ACHN (cell line): ENCODE measurements around the gene CTSD.

Experiments used
- DNase-seq: peaks from one replicate; pipeline ENCODE4 v3.0.0-alpha.2; 2015
- in situ Hi-C: cut with HindIII; loops from 2 replicates; pipeline ENCODE4 v1.10.0; 2017; ENCODE audit warnings: low sequenced_read_pairs, low pct_ligation_motif_present, low pct_unique_long_range_greater_than_20kb

Gene CTSD

DNA sequence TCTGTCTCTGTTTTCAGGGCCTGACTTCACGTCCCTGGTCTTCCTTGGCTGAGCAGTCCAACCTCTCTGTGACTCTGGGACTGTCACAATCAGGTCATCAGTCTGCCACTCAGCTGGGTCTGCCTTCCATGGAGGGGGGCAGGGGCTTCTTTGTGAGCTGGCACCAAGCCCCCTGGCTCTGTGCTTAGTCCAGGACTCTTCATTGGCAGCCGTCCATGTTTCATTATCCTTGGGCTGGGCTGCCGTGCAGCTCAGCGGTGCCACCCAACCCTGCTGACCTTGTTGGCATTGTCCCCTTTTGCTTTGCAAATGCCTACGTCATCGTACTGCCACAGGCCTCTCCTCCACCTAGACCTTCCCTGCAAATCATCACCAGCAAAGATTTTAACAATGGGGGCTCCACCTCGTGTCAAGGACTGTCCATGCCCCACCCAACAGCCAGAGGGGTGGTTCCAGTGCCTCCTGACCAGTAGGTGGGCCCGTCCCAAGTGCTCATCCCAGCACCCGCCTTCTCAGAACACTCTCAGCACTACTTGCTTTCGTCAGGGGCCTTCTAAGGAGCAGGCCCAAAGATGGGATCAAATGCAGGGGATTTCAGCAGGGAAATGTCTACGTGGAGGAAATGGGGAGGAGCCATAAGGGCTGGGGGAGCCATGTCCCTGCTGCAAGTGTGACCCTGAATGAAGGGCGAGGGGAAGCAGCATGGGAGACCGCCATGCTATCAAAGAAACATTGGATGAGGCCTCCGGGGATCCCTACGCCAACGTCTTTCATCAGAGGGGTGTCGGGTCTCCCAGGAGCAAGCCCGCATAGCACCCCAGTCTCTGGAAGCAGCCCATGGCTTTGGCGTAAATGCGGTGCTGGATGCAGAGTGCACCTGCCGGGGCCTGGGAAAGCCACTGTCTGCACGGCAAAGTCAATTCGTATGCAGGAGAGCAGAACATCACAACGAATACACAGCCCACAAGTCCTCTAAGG is 48.5 kb downstream of the CTSD start:
- DNase-seq, result no peak
- in situ Hi-C loops, result no loop called here

DNA sequence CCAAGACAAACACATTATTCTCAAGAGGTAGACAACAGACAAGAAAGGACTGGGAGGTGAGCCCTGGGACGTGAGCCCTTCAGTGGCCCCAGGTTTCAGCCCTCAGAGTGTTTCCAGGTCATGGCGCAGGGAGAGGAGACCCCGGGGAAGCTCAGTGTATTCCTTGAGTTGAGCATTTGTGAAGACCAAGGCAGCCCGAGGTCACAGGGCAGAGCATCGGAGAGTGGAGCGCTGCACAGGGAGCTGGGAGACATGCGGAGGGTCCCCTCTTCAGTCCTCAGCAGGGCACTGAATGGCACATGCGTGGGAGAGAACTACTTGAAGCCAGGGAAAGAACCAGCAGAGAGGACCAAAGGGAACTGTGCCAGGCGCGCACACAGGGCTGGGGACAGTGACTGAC is 55.0 kb downstream of the CTSD start:
- in situ Hi-C loops, result no loop called here
- no peak for DNase-seq

DNA sequence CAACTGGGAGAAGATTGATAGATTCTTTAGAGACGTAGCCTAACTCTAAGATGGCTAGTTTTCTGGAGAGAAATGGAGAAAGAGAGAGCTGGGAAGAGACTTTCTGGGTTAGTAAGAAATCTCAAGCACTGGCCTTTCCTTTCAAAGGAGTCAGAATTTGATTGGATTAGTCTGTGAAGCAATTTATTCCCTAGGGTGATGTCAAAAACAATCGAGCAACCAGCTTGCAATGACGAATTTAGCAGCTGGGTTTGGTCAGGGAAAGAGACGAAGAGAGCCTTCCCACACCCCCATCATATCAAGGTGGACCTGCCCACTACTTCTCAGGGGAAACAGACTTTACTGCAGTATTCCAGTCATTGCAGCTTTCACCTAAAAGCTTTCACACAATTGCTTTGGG is 56.0 kb downstream of the CTSD start:
- in situ Hi-C loops, result no loop called here
- no peak for DNase-seq

DNA sequence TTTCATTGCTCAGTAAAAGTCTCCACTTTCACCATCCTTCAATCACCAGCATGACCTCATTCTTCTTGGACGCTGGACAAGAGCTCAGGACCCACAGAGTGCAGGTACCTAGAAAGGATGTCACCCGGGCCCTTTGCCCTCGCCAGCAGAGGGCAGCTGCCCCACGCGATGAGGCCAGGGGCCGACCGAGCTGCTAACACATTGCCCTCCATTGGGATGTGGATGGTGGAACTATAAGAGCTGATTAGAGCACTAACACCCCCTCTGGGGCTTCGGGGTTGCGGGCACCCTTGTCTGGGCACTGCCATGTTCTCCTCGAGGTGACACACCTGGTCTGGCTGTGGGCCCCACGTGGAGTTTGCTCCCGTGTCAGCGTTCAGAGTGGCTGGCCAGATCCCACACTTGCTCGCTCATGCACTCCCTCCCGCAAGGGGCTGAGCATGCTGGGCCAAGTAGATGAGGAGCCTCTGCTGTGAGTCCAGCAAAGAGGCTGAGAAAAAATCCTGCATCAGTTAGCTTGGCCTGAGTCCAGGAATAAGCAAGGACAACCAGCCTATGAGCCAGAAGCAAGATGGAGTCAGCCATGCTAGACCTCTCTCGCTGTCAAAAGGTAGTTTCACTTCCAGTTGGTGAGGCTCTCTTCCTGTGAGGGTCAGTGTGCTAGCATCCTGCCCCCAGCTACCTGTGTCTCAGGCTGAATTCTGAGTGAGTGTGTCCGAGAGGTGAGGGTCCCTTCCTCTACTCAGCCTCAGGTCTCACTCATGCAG is 56.9 kb downstream of the CTSD start:
- in situ Hi-C loops, result no loop called here
- peak; percentile 29 for DNase-seq

DNA sequence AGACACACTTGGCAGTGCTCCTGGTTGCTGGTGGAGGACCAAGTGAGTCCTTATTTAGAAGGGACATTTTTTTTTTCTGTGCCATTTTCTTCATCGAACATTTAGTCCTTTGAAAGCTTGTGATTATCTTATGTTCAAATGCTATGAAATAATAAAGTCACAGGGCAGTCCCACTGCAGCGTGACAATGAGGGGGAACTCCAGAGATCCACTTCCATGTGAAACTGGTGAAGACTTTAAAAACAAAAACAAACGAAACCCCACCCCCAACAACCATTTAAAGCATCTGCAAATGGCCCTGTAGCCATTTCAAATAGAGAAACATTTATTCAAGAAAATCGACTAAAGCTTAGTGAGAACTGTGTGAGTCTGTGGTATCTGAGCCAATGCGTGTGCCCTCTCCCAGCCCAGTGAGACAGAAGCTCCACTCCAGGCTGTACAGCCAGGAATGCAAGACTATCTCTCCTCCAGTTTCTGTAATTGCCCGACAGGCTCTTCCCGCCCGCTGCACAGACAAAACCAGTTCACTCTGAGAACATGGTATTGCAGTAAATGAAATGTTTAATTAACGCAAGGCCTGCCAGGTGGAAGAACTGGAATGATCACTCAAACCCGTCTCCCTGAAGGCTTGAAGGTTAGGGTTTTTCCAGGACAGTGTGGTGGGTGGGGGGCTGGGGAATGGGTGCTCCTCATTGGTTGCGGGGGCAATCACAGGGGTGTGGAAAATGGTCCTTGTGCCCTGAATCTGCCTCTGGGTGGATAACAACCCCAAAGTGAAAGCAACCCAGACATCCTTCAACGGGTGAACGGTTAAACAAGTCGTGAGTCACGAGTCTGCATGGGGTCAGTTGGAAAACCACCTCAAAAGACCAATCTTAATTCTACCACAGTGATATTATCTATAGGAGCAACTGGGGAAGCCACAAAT is 58.3 kb downstream of the CTSD start:
- in situ Hi-C loops, result no loop called here
- DNase-seq, result peak; percentile 71

DNA sequence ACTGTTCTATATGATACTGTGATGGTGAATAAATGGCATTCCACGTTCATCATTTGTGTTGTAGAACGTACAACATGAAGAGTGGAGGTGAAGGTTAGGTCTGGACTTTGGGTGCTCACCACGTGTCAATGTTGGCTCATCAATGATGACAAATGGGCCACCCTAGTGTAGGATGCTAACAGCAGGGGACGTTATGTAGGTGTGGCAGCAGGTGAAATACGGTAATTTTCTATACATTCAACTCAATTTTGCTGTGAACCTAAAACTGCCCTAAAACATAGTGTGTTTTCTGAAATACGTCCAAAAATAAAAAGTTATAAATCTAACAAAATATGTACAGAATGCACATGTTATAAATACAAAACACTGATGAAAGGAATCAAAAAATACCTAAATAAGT is 60.6 kb downstream of the CTSD start:
- in situ Hi-C loops, result no loop called here
- no peak for DNase-seq
